ENCODE measurements around the gene GNG12.

GRCh38 chr1:67851800-67852199 is 18.5 kb upstream of the GNG12 start:
- no peak for TF ChIP-seq CTCF (optimal IDR thresholded peaks at IDR 0.05 in 1 of 3, IDR thresholded peaks at IDR 0.05 in 1 of 3, conservative IDR thresholded peaks at IDR 0.05 in 1 of 3; ENCODE audit: extremely low read depth in 1 of 3, insufficient read depth in 2 of 3, low read length in 3 of 3)
- no peak for TF ChIP-seq EZH2 (IDR thresholded peaks at IDR 0.05; ENCODE audit: low read length)

Measured in keratinocyte (primary cell).